GM19452 (cell line): Measurements from ENCODE around the gene ARL4D.
"Not testable (repeated sequence)": the region's sequence is repeated elsewhere in the genome, so short reads cannot be mapped to it uniquely, and the experiment has no call there.

Source experiments
- ATAC-seq: cut with Tn5 transposase; IDR thresholded peaks from one replicate; pipeline ENCODE4 v1.9.1; 2021; ENCODE audit not compliant: unreplicated experiment

The ARL4D gene

DNA sequence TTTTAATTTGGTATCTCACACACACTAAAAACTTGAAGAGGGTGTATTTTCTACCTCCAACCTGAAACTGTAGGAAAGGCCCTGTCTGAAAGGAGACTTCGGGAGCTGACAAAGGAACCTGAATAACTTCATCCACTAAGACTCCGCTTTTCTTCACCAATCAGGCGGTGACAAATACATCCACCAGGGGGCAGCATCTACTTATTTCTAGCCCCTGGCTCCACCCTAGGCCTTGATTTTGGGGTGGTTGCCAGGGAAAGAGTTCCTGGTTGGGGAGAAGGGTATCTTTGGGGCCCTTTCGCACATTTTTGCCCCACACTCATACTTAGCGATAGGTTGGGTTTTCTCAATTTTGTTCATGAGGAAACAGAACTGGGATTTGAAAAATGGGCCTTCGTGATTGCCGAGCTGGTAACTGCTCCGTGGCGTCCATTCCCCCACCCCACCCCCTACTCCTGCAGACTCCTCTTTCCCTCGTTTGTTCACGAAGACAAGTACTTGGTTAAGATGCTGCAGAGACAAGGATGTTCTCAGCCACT lies 4.8 kb upstream of the ARL4D start:
- ATAC-seq, result no peak

GRCh38 chr17:43394696-43395095 lies 4.1 kb upstream of the ARL4D start:
- ATAC-seq, result not testable (repeated sequence)

DNA sequence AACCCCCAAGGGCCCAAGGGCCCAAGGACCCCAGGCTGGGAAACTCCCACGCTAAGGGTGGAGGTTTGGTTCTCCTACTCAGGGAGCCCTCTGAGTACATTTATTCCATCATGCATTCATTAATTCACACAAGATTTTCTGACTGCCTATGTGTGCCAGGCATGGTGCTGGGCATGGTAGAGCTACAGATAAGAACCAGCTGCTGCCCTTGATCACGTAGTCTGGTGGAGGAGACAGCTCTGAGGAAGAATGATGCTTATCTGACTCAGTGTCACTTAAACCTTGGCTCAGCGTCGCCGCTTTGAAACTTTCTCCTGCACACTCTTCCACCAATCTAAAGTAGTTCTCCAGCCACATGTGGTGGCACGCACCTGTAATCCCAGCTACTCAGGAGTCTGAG lies 3.6 kb upstream of the ARL4D start:
- no peak for ATAC-seq

DNA sequence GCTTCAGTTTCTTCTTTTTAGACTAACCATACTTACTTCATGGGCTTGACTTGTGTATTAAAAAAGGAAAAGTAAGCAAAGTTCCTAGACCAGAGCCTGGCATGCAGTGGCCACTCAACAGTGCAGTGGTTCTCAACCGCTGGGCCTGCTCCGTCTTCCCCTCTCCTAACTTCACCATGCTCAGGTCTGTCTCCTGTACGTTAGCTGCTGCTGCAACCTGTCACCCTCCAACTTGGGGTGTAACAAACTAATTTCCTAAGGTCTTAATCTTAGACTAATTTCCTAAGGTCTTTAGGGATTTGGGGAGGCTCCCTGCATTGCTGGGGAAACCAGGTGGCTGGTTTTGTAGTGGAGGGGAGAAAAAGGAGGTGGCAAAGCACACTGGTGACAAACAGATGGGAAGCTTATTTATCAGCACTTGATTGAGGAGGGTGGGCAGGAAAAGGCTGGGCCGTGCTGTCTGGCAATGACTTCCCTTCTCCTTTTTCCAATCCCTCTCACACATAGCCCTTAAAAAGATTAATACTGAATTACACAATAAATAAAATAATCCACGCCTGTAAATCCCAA lies 2.2 kb upstream of the ARL4D start:
- ATAC-seq, result no peak

DNA sequence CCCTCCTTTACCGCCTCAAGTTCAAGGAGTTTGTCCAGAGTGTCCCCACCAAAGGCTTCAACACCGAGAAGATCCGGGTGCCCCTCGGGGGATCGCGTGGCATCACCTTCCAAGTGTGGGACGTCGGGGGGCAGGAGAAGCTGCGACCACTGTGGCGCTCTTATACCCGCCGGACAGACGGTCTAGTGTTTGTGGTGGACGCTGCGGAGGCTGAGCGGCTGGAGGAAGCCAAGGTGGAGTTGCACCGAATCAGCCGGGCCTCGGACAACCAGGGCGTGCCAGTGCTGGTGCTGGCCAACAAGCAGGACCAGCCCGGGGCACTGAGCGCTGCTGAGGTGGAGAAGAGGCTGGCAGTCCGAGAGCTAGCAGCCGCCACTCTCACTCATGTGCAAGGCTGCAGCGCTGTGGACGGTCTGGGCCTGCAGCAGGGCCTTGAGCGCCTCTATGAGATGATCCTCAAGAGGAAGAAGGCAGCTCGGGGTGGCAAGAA lies 1.1 kb downstream of the ARL4D start:
- no peak for ATAC-seq

DNA sequence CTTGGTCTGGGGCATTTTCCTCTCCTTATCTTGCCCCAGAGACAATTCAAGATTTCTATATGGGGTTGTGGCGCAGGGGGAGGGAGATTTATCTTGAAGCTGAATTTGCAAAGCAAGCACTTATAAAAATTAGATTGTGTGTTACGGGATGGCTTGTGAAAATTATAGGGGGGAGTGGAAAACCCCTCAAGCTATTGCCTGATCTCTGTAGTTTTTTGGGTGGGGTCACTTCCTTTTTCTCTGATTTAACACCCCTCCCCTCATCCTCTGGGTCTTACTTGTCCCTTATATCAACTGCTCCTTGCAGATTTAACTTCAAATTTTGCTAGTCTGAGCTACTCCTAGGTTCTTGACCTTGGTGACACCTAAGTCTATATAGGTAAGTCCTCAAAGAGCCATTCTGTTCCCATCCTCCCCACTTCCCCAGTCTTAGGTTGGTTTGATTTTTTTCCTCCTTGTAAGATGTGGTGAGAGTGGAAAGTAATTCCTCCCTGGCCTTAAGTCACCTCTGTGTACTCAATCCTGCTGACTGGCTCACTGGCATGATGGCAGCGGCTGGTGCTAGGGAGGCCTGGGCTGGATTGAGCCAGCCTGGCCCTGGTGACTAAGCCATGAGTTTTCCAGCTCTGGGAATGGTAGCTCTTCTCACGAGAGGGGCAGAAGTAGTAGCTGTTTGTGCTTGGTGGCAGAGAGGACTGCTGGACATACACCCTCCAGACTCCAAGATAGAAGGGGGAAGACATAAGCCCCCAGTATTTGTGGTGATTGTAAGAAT lies 2.3 kb downstream of the ARL4D start:
- ATAC-seq, result no peak

GRCh38 chr17:43402078-43402477 lies 3.3 kb downstream of the ARL4D start:
- ATAC-seq, result no peak

DNA sequence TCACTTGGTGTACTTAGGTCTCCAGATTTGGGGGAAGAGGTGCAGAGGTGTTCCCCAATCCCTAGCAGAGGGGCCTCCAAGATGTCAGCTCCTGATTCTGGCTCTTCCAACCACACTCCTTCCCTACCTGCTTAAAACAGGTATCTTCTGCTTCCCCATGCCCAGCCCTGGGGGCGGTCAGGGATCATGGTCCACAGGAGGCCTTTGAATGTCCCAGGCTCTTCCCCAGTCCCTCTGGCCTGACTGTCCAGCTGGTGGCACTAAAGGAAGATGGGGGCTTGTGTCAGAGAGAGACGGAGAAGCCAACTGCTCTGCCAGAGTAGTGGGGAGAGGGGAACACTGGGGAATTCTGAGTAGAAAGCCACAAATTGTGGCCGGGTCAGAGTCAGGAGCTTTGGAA lies 3.8 kb downstream of the ARL4D start:
- no peak for ATAC-seq

DNA sequence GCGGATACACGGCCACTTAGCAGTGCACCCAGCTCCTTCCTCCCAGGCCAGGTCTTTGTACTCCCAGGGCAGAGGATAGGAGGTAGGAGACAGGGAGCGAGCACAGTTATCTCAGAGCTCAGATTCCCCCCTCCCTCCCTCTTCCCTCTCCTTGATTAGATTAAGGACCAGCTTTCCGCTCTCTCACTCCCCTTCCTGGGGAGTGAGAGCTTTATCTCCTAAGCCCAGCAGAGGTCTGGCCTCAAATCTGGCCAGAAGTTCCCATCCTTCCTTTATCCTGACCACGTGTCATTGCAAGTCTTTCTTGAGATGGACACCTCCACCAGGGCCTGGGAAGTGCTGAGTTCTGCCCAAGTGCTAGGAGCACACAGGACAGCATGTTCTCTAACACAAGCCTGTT lies 5.1 kb downstream of the ARL4D start:
- no peak for ATAC-seq

DNA sequence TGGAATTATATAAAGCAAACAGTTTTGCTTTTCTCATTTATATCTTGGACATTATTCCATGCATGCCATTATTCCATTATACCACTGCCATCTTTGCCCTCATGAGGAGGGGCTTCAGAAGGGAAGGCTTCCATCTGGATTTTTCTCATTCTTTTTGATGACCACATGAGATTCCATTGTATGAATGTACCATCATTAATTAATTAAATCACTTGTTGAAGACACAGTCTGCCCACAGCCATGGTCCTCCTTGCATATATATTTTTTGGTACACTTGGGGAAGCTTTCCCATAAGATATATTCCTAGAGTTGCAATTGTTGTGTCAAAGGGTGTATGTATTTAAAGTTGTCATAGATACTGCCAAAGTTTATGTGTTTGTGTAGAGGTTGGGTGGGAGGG lies 7.1 kb downstream of the ARL4D start:
- ATAC-seq, result no peak

- ATAC-seq, result no peak
These were observed 8.2 kb downstream of the ARL4D start for GRCh38 chr17:43406676-43407645.

DNA sequence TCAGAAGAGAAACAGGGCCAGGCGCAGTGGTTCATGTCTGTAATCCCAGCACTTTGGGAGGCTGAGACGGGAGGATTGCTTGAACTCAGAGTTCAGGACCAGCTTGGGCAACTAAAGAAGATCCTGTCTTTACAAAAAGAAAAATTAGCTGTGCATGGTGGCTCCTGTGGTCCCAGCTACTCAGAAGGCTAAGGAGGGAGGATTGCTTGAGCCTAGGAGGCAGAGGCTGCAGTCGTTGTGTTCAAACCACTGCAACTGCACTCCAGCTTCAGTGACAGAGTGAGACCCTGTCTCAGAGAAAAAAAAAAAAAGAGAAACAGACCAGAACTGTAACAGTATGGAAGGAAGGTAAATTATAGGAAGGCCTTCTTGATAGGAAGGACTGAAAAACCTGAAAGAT lies 10.3 kb downstream of the ARL4D start:
- ATAC-seq, result no peak

DNA sequence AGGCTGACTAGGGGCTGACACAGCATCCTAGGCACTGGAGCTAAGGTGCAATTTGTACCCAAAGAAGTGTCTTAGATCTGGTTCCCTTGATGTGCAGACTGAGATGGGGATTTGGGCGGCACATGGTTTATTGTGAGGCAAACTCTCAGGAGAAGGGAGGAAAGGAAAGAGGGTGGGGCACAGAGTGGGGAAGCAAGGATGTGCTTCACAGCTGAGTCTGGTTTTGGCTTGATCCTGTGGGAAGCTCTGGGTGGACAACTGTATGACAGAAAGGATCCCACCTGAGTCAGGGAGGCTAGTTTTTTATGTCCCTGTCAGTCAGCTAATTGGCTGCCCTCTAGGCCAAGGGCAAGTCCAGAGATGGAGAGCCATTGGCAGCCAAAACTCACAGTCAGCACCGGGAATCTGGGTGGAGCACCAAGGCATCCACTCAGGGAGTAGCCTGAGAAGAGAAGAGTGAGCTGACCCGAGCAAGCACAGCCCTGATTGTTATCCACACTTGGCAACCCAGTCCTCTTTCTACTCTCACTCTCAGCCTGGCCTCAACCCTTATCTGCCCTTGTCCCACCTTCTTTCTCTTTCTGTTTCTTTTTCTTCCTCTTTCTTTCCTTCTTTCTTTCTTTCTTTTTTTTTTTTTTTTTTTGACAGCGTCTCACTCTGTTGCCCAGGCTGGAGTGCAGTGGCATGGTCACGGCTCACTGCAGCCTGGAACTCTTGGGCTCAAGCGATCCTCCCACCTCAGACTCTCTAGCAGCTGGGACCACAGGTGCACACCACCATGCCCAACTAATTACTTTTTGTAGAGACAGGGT lies 12.0 kb downstream of the ARL4D start:
- no peak for ATAC-seq

GRCh38 chr17:43411369-43411677 lies 12.5 kb downstream of the ARL4D start:
- ATAC-seq, result no peak

DNA sequence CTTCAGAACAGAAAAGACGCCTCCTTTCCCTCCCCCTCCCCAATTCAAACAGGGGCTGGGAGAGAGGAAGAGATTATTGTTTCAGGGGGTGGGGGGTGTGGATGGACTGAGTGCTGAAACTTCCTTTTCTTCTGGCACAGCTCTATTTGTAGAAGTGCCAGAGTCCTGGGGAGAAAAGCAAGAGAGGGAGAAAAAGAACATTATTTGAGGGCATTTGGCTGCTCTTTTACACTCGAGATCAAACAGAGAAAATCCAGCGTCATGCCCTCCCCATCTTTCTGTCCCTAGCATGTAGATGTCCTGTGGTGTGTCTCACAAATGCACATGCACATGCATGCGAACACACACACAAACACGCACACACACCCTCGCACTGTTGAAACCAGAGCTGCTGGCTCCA lies 13.0 kb downstream of the ARL4D start:
- no peak for ATAC-seq

DNA sequence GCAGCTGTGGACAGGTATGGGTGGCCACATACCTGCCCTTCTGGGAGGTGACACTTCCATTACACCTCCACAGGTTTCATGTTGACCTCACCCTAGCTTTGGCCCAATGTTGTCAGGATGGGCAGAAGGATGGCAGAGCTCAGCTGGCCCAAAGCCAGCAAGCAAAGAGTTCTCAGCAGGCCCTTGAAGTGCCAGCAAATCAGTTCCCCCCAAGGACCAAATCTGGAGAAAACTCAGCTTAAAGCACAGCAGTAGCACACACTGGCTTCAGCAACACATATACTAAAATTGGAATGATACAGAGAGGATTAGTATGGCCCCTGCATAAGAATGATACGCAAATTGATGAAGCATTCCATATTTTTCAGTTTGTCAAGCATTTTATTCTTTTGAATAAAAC lies 13.4 kb downstream of the ARL4D start:
- no peak for ATAC-seq

GRCh38 chr17:43416998-43417890 lies 18.5 kb downstream of the ARL4D start:
- no peak for ATAC-seq

DNA sequence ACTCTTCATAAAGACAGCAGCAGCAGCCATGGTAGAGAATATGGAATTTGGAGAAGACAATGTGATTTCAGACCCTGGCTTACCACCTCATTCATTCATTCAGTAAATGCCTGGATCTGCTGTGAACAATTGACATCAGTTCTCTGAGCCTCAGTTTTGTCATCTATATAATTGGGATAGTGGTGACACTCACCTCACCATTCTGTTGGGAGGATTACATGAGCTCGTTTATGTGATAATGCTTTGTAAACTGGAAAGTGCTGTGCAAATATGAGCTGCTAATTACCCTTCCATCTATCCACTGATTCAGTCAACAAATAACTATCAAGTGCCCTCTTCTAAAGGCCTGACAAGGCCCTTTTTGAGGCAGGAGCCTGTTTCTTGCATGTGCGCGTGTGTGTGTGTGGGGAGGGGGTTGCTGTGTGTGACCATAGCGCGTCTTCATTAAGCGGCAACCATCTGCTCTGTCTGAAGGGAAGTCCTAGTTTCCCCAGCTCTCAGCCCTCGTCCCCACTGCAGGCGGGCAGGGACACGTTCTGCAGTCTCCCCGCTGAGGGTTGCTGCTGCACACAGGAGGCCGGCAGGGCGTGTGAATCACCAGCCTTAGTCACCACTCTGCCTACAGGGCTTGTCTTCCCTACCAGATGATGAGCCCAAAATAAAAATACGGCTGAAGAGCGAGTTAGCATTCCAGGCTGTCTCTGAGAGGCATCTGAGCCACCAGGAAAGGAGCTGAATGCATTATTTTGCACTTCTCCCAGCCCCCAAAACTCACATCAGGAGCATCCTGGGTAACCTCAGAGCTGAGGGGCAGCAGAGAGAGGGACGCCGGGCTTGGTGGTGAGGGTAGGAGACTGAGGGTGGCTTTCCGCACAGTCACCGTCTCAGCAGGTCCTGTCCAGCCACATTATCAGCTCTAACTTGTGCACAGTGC lies 19.9 kb downstream of the ARL4D start:
- no peak for ATAC-seq
